Body of pancreas (tissue), 4 donors: ENCODE measurements around the gene DBET.

Experiments
- CTCF ChIP-seq, 7 experiments: fragments of 450-650 bp in 4 of 7; fragments of 200-600 bp in 3 of 7; sonication (generic) in 3 of 7; IDR thresholded peaks; one replicate each; pipeline ENCODE4 v1.5.1; 2016 to 2019; ENCODE audit warnings: antibody characterized with exemption in 7 of 7
- POLR2A ChIP-seq, 3 donors: fragments of 450-650 bp; IDR thresholded peaks; one replicate each; pipeline ENCODE4 v1.6.1; 2016; ENCODE audit warnings: antibody characterized with exemption in 3 of 3, mild to moderate bottlenecking in 2 of 3

- TF ChIP-seq CTCF (IDR thresholded peaks at IDR 0.05) (no peak), POLR2A (IDR thresholded peaks at IDR 0.05) (no peak)
Observed at GRCh38 chr4:190018201-190018920, 45.9 kb upstream of the DBET start.
